AG04450 (cell line): ENCODE results near the gene RAB4A. TPM values are rescaled to one million over a fixed set of nuclear protein-coding genes. Genes with fewer than 3 reads are reported as not detected.

Experiments used
- CTCF ChIA-PET: fragments of 300-600, 350-600 bp; formaldehyde crosslinking; extraction: SDS; loops from one replicate; lab custom pipeline; 2022; ENCODE audit warnings: antibody characterized with exemption, inconsistent platforms; lab: Charles Lee
- POLR2A ChIA-PET: fragments of 350-600 bp; formaldehyde crosslinking; extraction: SDS; loops from one replicate; lab custom pipeline; 2021; ENCODE audit warnings: antibody characterized with exemption, inconsistent platforms; lab: Yijun Ruan, JAX
- DNase-seq: peaks from one replicate; pipeline ENCODE4 v3.0.0-alpha.2; 2011; ENCODE audit warnings: low read depth, low spot score
- H3K27ac ChIP-seq: one replicate; pipeline ENCODE4 v1.5.1; 2012; ENCODE audit warnings: low read depth, low read length, control low read depth
- H3K27me3 ChIP-seq: one replicate; pipeline ENCODE4 v1.6.0; 2012; ENCODE audit warnings: low read length; ENCODE audit not compliant: control insufficient read depth, insufficient read depth
- H3K4me3 ChIP-seq: 2 replicates; pipeline ENCODE4 v1.5.1; 2011; ENCODE audit warnings: mild to moderate bottlenecking, low read depth, low read length, control low read depth
- H3K9me3 ChIP-seq: 2 replicates; pipeline ENCODE4 v1.5.1; 2012; ENCODE audit warnings: low read length; ENCODE audit not compliant: control insufficient read depth, insufficient read depth
- CTCF ChIP-seq: IDR thresholded peaks from 2 replicates; pipeline ENCODE4 v1.5.1; 2011; ENCODE audit warnings: low read depth, low read length, control low read depth, inconsistent platforms
- polyA plus RNA-seq: library from polyadenylated mRNA; depleted of rRNA; stranded (reverse); fragments of >200 nt; gene quantifications from 2 replicates; pipeline ENCODE4 v1.2.3, GENCODE V29; 2011

The RAB4A gene
- polyA plus RNA-seq, 1 experiment = 50.6 TPM

GRCh38 chr1:229328598-229329362, 57.9 kb downstream of the RAB4A start:
- CTCF ChIA-PET = no interaction called here
- H3K27ac ChIP-seq = no peak overlapping the region

GRCh38 chr1:229334269-229334668, 63.4 kb downstream of the RAB4A start:
- CTCF ChIA-PET = interaction anchor here (1.0 kb wide), 1 partner anchor 61 kb away, joined by 3 read pairs; no protein-coding TSS in a partner anchor
- TF ChIP-seq CTCF = no peak
- no peak overlapping the region for H3K27ac ChIP-seq

More at GRCh38 chr1:229328598-229329362, 57.9 kb downstream of the RAB4A start:
- H3K9me3 ChIP-seq = 0 out of 2 replicates have a peak, but pooled peaks cover 2% of the 10 kb centered on the region
- H3K27me3 ChIP-seq = no peaks in the 10 kb centered on the region
- DNase-seq = no peak
- H3K4me3 ChIP-seq = no peak overlapping the region
- POLR2A ChIA-PET = no interaction called here
- TF ChIP-seq CTCF = no peak

GRCh38 chr1:229334716-229335115, 63.8 kb downstream of the RAB4A start:
- Histone ChIP-seq H3K9me3 (peaks cover 5% of the 10 kb centered on the region), H3K4me3 (no peak overlapping the region), H3K27ac (no peak overlapping the region), H3K27me3 (no peaks in the 10 kb centered on the region)
- no peak for DNase-seq
- POLR2A ChIA-PET = no interaction called here
- CTCF ChIA-PET = interaction anchor here (1.0 kb wide), 1 partner anchor 62 kb away, joined by 3 read pairs; no protein-coding TSS in a partner anchor
- TF ChIP-seq CTCF = no peak

More at GRCh38 chr1:229334269-229334668, 63.4 kb downstream of the RAB4A start:
- DNase-seq = no peak
- POLR2A ChIA-PET = no interaction called here
- H3K9me3 ChIP-seq = peaks cover 5% of the 10 kb centered on the region
- no peak overlapping the region for H3K4me3 ChIP-seq
- H3K27me3 ChIP-seq = no peaks in the 10 kb centered on the region

GRCh38 chr1:229336345-229336744, 65.4 kb downstream of the RAB4A start:
- ChIA-PET POLR2A (no interaction called here), CTCF (interaction anchor here (0.5 to 1.3 kb wide), 2 partner anchors 65 to 146 kb away, joined by 4 to 5 read pairs; no protein-coding TSS in a partner anchor)
- no peak for DNase-seq
- no peak overlapping the region for H3K27ac ChIP-seq
- no peak for TF ChIP-seq CTCF
- H3K4me3 ChIP-seq = no peak overlapping the region
- peaks cover 5% of the 10 kb centered on the region for H3K9me3 ChIP-seq
- H3K27me3 ChIP-seq = no peaks in the 10 kb centered on the region

GRCh38 chr1:229339086-229339485, 68.2 kb downstream of the RAB4A start:
- ChIA-PET POLR2A (no interaction called here), CTCF (interaction anchor here (1.2 to 1.6 kb wide), 2 partner anchors 14 to 112 kb away, joined by 3 to 4 read pairs; no protein-coding TSS in a partner anchor)
- H3K4me3 ChIP-seq = no peak overlapping the region
- TF ChIP-seq CTCF = no peak
- DNase-seq = no peak
- peaks cover under 1% of the 10 kb centered on the region for H3K9me3 ChIP-seq
- H3K27me3 ChIP-seq = no peaks in the 10 kb centered on the region
- H3K27ac ChIP-seq = no peak overlapping the region
